HG02840 (cell line): Measurements from ENCODE around the gene FOXM1.
A peak's percentile ranks its signal among the peaks of the same experiment; 100 is the strongest.

Experiments used
- ATAC-seq: cut with Tn5 transposase; IDR thresholded peaks from one replicate; pipeline ENCODE4 v1.9.1; 2021; ENCODE audit warnings: mild to moderate bottlenecking, moderate library complexity, moderate number of reproducible peaks; ENCODE audit not compliant: unreplicated experiment, low FRiP score

The FOXM1 gene, protein sequence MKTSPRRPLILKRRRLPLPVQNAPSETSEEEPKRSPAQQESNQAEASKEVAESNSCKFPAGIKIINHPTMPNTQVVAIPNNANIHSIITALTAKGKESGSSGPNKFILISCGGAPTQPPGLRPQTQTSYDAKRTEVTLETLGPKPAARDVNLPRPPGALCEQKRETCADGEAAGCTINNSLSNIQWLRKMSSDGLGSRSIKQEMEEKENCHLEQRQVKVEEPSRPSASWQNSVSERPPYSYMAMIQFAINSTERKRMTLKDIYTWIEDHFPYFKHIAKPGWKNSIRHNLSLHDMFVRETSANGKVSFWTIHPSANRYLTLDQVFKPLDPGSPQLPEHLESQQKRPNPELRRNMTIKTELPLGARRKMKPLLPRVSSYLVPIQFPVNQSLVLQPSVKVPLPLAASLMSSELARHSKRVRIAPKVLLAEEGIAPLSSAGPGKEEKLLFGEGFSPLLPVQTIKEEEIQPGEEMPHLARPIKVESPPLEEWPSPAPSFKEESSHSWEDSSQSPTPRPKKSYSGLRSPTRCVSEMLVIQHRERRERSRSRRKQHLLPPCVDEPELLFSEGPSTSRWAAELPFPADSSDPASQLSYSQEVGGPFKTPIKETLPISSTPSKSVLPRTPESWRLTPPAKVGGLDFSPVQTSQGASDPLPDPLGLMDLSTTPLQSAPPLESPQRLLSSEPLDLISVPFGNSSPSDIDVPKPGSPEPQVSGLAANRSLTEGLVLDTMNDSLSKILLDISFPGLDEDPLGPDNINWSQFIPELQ

GRCh38 chr12:2877047-2877952 lies at the start of gene FOXM1, which contains the start of gene RHNO1:
TSS of gene FOXM1 (minus strand) at chr12:2877174. CDS start at chr12:2874478, 2,696 bp downstream.
TSS of gene RHNO1 (plus strand) at chr12:2877223. CDS start at chr12:2885367, 8,144 bp downstream.
- ATAC-seq, result peak; percentile 73

- ATAC-seq, result no peak
These were observed 48.5 kb upstream of the FOXM1 start for GRCh38 chr12:2925322-2925995.

DNA sequence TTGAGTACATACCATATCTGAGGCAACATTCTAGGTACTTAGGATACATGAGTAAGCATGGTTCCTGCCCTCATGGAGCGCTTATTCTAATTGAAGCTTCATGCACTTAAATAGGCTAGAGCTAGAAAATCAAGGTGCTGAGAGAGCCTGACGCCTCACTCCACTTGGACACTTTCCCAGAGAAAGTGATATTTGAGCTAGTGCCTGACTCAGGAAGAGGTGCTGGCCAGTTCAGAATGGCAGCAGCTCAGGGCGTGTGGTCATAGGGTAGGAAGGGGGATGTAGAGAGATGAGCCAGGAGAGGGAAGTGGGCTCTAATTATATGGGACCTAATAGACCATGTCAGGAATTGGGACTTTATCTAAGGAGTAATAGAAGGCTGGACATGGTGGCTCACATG lies 47.0 kb upstream of the FOXM1 start:
- no peak for ATAC-seq

GRCh38 chr12:2923057-2923456 lies 46.1 kb upstream of the FOXM1 start:
- no peak for ATAC-seq

- no peak for ATAC-seq
These were observed 45.4 kb upstream of the FOXM1 start for GRCh38 chr12:2922329-2922728.

DNA sequence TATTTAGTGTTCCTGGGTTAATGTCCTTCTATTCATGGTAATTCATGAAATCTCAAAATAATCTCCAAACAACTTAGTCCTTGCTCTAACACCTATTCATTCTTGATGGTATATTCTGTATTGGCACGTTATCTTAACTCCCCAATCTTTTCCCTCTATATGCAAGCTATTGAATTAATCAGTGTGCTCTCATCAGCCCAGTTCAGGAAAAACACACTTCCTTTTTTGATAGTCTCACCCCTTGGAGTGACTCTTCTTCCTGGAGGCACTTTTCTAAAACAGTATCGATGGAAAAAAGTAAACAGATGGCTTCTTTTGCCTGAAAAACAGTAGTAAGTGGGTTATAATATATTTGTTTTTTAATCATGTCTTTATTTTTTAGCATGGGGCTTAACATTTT lies 42.3 kb upstream of the FOXM1 start:
- no peak for ATAC-seq

GRCh38 chr12:2912216-2912575 lies 35.2 kb upstream of the FOXM1 start:
- ATAC-seq, result no peak

DNA sequence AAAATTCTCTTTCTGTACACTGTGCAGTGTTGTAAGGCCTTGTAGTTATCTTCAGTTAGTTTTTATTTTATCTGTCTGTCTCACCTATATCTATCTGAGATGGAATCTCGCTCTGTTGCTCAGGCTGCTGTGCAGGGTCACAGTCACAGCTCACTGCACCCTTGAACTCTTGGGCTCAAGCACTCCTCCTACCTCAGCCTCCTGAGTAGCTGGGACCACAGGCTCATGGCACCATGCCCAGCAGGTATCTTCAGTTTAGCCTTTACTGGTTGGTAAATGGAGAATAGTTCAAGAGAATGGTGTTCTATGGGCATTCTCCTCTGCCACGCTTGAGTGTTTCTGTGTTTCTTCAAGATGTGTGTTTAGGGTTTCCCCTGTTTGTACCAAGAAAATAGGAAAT lies 27.3 kb upstream of the FOXM1 start:
- ATAC-seq, result no peak

DNA sequence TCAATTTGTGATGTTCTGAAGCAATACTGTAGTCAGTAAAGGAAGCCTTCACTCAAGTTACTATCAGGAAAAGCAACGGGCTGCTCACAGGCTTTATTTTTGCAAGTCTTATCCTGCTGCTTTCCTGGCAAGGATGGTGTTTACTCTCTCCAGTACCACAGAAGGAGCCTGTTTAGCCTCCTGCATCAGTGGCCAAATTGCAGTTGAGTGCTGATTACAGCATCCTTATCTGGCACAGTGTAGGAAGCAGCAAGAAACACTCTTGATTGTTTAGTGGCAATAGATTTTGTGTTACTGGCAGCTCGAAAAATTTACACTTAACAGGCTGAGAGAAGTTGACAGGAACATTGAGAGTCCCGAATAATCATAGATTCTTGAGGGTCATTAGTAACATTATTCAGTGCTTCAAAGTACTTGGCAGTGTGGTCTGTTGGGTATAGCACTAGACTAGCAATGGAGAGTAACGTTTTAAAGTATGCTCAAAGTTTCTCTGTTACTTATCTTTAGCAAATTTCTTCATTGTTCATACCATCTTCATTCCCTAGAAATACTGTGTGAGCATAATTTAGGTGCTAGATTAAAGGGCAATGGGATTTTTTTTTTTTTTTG lies 25.4 kb upstream of the FOXM1 start:
- no peak for ATAC-seq

- ATAC-seq, result no peak
These were observed 23.7 kb upstream of the FOXM1 start for GRCh38 chr12:2900642-2901041.

DNA sequence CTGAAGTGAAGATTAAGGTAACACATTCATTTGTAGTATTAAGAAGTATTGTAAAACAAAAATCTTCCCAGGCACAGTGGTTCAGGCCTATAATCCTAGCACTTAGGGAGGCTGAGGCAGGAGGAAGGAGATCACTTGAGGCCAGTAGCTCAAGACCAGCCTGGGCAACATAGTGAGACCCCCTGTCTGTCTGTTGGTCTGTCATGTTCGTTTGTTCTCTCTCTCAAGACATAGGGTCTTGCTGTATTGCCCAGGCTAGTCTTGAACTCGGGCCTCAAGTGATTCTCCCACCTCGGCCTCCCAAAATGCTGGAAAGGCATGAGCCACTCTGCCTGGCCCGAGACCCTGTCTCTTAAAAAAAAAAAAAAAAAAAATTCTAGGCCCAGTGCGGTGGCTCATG lies 20.4 kb upstream of the FOXM1 start:
- no peak for ATAC-seq

DNA sequence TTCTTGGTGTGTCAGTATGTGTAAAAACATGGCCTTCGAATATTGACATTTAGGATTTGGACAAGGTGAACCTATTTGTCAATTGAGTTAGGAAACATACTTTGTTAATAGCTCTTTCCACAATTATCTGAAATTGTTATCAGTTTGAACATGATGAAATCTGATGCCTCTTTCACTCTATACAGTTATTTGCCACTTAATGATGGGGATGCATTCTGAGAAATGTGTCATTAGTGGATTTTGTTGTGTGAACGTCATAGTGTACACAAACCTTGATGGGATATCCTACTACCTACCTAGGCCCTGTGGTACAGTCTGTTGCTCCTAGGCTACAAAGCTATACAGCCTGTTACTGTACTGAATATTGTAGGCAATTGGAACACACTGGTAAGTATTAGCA lies 18.5 kb upstream of the FOXM1 start:
- ATAC-seq, result no peak

GRCh38 chr12:2895051-2895451 lies 18.1 kb upstream of the FOXM1 start:
- no peak for ATAC-seq

- ATAC-seq, result no peak
These were observed 16.0 kb upstream of the FOXM1 start for GRCh38 chr12:2893007-2893406.

DNA sequence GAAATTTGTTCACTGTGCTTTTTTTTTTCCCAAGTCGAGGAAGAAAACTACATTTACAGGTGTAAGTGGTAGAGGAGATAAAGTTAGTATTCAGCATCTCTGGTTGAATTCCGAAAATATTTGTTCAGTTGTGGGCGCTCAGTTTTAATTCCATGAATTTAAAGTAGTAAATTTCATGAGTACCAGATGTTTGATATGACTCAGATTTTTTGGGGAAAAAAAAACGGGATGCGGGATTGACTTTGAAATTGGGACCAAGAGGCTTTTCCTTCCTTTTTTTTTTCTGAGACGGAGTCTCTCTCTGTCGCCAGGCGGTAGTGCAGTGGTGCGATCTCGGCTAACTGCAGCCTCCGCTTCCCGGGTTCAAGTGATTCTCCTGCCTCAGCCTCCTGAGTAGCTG lies 15.3 kb upstream of the FOXM1 start:
- no peak for ATAC-seq

DNA sequence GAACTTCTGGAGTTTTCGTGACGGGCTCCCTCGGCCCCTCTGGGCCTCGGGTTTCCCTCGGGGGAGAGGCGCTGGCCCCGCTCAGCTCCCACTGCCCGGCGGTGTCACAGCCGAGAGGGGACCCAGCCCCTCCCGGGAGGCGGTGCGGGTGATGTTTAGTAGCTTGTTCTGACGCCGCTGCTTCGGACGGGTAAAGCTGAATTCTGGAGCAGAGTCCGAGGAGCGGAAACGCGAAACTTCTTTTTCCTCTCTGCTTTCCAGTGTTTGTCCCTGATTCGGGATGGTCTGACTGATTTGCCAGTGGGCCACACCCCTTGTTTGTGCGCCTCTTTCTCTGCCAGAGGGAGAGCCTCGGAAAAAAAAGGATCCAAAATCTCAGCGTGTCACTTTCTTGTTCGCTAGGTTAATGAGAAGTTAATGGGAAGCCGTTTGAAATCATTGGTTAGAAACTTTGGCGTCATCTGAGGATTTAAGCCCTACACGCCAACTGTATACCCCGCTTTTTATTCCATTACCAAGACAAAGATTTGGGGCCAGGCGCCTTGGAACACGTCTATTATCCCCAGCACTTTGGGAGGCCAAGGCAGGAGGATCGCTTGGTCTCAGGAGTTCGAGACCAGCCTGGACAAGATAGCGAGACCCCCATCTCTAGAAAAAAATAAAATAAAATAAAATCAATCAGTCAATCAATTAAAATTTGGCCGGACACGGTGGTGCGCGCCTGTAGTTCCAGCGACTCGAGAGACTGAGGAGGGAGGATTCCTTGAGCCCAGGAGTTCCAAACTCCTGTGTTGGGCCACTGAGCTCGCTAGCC lies 14.5 kb upstream of the FOXM1 start:
- ATAC-seq, result no peak

DNA sequence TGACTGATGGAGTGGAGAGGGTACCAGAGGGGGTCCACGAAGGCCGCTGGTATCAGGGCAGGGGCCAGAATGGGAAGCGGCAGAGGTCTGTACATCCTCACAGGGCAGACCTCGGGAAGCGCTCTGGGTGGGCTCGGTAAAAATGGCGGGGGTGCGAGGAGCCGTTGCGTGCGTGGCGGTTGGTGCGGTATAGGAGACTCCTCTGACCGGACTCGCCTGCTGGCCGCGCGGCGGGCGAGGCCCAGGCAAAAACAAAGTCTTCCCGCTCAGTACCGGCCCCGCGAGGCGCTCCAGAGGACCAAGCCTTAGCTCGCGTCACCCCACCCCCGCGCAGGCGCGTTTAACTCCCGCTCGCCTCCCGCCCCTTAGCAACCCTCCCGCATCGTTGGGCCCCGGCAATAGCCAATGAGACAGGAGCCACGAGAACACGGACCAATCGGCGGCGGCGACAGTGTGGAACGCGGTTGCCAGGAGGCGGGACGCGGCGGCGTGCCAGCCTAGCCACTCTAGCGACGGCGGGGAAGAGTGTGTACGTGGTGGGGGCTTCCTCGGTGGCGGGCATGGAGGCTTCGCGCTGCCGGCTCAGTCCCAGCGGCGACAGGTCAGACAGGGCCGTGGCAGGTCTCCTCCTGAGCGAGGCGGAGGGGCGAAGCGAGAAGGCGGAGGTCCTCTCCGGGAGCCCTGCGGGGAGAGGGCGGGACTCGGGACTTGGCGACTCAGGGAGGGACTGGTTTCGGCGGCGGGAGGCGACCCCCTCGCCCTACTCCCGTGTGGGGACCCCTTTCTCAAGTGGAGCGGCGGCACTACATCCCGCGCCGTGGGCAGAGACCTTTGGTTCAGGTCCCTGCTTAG lies 13.6 kb upstream of the FOXM1 start, which contains the start of gene TULP3:
Gene TULP3 (plus strand): TSS at position 504 of the 852 bp plus-strand sequence. CDS start 57 bp downstream, at position 561.
- peak; percentile 98 for ATAC-seq

GRCh38 chr12:2890001-2890387 lies 13.0 kb upstream of the FOXM1 start:
- ATAC-seq, result no peak
